Ramos (cell line): ENCODE measurements around the gene UEVLD.

ENCODE experiments used
- in situ Hi-C: fragments of 300-500 bp; cut with MboI; formaldehyde crosslinking; loops from one replicate; pipeline ENCODE4 v1.14.3; 2022; ENCODE audit warnings: low sequenced_read_pairs; ENCODE audit not compliant: unreplicated experiment

UEVLD gene

GRCh38 chr11:18590571-18590970, 2.0 kb upstream of the UEVLD start:
- in situ Hi-C loops: no loop called here

DNA sequence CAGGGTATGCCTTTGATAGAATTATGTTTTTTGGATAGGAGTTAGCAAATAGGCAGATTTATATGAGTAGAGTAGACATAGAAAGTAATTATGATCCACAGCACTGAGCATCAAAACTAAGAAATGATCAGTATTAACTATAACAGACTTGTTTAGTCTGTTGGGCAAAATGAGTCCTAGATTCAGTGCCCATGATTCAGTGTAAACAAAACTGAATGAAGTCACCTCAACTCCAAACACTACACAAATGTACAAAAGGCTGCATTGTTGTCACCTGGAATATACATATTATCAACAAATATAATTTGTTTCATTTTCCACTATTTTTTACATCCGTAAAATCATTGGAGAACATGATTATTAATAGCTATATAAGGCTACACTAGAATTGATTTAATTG, 6.7 kb downstream of the UEVLD start:
- in situ Hi-C loops: no loop called here

DNA sequence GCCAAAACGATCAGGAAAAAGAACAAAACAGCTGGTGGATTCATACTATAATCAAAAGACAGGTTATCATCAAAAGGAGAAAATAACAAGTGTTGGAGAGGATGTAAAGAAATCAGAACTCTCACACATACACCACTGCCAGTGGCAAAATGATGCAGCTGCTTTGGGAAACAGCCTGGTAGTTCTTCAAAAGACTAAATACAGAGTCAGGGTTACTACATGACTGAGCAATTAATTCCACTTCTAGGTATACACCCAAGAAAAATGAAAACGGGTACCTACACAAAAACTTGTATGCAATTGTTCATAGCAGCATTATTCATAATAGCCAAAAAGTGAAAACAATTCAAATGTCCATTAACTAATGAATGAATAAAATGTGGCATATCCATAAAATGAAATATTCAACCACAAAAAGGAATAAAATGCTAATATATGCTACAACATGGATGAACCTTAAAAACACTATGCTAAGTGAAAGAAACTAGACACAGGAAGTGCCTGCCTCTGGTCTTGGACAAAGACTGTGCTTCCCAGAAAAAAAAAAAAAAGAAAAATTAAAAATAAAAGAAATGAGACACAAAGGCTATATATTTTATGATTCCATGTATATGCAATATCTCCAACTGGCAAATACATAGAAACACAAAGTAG, 8.3 kb downstream of the UEVLD start:
- in situ Hi-C loops: no loop called here

DNA sequence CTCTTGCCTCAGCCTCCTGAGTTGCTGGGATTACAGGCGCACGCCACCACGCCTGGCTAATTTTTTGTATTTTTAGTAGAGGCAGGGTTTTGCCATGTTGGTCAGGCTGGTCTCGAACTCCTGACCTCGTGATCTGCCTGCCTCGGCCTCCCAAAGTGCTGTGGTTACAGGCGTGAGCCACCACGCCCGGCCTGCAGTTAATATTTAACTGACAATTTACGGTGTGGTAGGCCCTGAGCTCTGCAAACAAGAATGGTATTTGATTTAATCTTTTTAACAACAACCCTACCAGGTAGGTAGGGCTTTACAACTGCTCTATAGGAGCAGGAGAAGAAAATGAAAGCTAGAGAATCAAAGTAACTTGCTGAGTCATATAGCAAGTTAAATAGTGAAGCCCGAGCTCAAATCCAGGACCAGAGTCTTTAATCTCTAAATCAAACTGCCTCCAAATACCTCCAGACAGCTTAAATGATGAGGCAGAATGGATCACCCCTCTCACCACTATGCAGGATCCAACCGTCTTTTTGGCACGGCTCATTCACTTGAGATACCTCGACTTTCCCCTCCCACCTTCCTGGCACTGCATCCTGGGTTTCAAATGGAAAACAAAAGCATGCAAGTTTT, 9.4 kb downstream of the UEVLD start:
- in situ Hi-C loops: no loop called here

DNA sequence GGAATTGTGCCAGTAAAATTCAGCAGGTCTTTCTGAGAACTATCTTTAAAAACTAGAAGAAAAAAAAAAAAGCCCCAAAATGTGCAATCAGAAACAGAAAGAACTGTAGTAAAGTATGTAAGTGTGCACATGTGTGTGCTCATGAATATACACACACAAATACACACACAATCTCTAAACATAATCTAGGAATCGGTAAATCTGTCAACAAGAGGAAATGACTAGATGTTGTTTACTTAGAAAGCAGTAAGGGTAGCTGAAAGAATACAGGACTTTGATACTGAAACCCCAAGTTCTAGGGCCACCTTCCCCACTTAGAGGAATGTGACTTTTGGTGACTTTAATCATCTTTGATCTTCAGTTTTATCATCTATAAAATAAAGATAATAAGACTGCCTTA, 13.2 kb downstream of the UEVLD start:
- in situ Hi-C loops: no loop called here

GRCh38 chr11:18567081-18567480, 21.5 kb downstream of the UEVLD start:
- in situ Hi-C loops: no loop called here

GRCh38 chr11:18566406-18566805, 22.1 kb downstream of the UEVLD start:
- in situ Hi-C loops: no loop called here

DNA sequence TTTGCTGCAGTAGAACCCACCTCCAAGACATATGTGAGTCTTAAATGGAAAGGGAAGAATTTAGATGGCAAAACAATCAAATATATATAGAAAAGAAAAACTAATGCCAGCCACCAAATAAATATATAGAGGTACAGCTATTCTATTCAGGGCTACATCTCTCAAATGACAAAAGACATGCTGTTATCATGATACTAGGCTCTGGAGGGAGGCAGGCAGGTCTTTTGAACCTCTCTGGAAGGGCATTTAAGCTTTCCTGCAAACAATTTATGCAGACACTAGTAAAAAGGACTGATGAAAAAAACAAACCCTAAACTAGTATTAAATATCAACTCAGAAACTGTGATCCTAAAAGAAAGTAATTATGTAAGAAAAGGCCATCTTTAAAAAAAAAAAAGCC, 24.4 kb downstream of the UEVLD start:
- in situ Hi-C loops: no loop called here

GRCh38 chr11:18563090-18563730, 25.3 kb downstream of the UEVLD start:
- in situ Hi-C loops: no loop called here

DNA sequence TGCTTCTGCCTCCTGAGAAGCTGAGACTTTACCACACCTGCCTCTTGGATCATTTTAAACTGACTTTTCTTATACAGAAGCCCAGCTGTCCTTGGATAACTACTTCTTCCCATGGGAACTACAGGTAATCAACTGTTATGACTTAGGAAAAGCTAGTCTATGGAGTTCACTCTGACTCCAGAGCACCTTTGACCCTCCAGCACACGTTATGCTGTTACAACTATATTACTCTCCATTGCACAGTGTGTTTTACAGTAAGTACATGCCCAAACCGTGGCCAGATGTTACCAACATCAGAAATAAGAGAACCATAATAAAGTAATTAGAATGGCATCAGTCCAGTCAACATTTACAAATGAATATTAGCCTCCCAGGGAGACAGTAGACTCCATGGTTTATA, 40.5 kb downstream of the UEVLD start:
- in situ Hi-C loops: no loop called here

- in situ Hi-C loops: no loop called here
Observed at GRCh38 chr11:18540207-18541009, 48.1 kb downstream of the UEVLD start.

GRCh38 chr11:18536209-18536608, 52.3 kb downstream of the UEVLD start:
- in situ Hi-C loops: no loop called here

GRCh38 chr11:18534245-18534644, 54.3 kb downstream of the UEVLD start:
- in situ Hi-C loops: no loop called here

GRCh38 chr11:18533365-18533764, 55.2 kb downstream of the UEVLD start:
- in situ Hi-C loops: no loop called here

- in situ Hi-C loops: no loop called here
Observed at GRCh38 chr11:18527512-18527911, 61.0 kb downstream of the UEVLD start.

GRCh38 chr11:18526521-18527296, 61.8 kb downstream of the UEVLD start, which contains the start of gene TSG101:
Gene TSG101 (minus strand): TSS chr11:18526942. CDS start chr11:18526816, 126 bp downstream.
- in situ Hi-C loops: no loop called here

GRCh38 chr11:18526130-18526520, 62.4 kb downstream of the UEVLD start:
- in situ Hi-C loops: no loop called here

DNA sequence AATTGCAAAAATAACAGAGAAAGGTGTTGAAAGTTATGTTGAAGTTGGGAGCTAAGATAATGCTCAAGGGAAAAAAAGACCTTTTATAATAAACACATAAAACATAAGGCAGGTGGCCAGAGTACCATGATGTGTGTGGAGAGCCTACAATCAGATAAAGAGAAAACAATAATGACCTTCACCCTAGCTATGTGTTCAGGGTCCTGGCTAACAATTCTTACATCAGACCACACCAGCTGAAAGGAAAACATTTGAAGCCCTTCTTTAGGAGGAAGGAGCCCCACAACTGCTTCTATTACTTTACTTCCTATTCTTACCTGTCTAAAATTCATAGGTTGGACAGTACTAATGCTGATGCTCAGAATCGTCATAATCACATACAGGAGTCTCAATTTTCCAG, 64.3 kb downstream of the UEVLD start:
- in situ Hi-C loops: no loop called here

DNA sequence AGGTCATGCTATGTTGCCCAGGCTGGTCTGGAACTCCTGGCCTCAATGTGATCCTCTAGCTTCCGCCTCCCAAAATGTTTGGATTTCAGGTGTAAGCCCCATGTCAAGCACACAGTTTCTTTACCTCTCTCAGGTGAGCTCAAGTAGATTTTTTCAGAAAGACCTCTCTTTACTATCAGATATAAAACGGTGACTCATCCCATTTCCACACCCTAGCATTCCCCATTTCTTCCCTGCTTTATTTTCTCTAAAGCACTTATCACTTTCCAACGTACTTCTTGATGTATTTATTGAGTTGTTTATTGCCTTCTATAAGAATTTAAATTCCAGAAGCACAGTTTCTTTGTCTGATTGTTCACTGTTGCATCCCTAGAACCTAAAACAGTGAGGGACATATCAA, 65.5 kb downstream of the UEVLD start:
- in situ Hi-C loops: no loop called here

- in situ Hi-C loops: no loop called here
Observed at GRCh38 chr11:18522388-18522787, 66.1 kb downstream of the UEVLD start.
